ENCODE results near the gene OR10H2. TPM values are rescaled to one million over a fixed set of nuclear protein-coding genes. Genes with fewer than 3 reads are reported as not detected.

OR10H2 gene, protein sequence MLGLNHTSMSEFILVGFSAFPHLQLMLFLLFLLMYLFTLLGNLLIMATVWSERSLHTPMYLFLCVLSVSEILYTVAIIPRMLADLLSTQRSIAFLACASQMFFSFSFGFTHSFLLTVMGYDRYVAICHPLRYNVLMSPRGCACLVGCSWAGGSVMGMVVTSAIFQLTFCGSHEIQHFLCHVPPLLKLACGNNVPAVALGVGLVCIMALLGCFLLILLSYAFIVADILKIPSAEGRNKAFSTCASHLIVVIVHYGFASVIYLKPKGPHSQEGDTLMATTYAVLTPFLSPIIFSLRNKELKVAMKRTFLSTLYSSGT
- not detected in 2 replicates for total RNA-seq

DNA sequence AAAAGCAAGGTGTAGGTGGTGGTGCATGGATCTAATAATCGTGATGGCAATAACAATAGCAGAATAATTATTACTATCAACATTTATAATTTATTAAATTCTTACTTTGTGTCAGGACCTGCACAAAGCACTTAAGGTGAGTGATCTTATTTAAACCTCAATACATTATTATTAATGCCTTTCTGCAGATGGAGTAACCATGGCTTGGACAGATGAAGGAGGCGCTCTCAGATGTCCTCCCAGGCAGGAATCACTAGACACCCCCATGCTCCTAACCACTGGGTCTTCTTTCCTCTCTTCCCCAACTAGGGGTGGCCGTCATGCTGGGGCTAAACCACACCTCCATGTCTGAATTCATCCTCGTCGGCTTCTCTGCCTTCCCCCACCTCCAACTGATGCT lies at the start of gene OR10H2:
TSS of gene OR10H2 (plus strand) at position 301 of the 400 bp plus-strand sequence. CDS start at position 321, 20 bp downstream.

DNA sequence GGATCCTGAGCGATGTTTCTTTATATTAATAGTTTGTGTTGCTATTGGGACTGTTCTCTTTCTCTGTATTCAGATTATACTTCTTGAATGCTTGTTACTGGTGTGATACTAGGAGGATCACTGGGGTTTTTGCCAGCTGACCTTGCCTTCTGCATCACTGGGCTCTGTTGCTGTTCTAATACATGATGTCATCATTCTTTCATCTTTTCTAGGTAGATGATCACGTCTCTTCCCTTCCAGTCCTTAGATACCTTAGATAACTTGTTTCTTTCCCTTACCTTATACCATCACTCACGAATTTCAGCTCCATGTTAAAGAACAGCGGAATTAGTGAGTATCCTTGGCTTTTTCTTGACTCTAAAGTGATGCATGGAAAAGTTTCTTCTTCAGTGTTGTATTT lies 9.9 kb downstream of the OR10H2 start, which contains the start of gene OR10H3:
TSS of gene OR10H3 (plus strand) at position 264 of the 400 bp plus-strand sequence. CDS start 3,408 bp downstream, outside the sequence.

Other genes with a start within 250 kb of the OR10H2 start
- gene PGLYRP2, start 248.5 kb upstream of the OR10H2 start, total RNA-seq = not detected in 2 replicates
- not detected in 2 replicates for gene CYP4F22, start 219.5 kb upstream of the OR10H2 start, total RNA-seq
- gene CYP4F8, start 112.8 kb upstream of the OR10H2 start, total RNA-seq = not detected in 2 replicates
- gene CYP4F3, start 87.1 kb upstream of the OR10H2 start, total RNA-seq = not detected in 2 replicates
- gene CYP4F12, start 54.9 kb upstream of the OR10H2 start, total RNA-seq = not detected in 2 replicates
- gene OR10H3, start 10.0 kb downstream of the OR10H2 start, total RNA-seq = not detected in 2 replicates
- gene OR10H5, start 59.6 kb downstream of the OR10H2 start, total RNA-seq = not detected in 2 replicates
- gene OR10H1, start 87.6 kb downstream of the OR10H2 start, total RNA-seq = not detected in 2 replicates
- not detected in 2 replicates for gene CYP4F2, start 170.1 kb downstream of the OR10H2 start, total RNA-seq
- not detected in 2 replicates for gene CYP4F11, start 206.5 kb downstream of the OR10H2 start, total RNA-seq
- gene OR10H4, start 221.0 kb downstream of the OR10H2 start, total RNA-seq = not detected in 2 replicates

Data from epithelial cell of umbilical artery (primary cell).